SK-N-SH (cell line): ENCODE measurements around the gene SPANXN4. TPM values are rescaled to one million over a fixed set of nuclear protein-coding genes. Genes with fewer than 3 reads are reported as not detected.

Source experiments
- CTCF ChIA-PET: fragments of 300-600, 350-600 bp; formaldehyde crosslinking; extraction: SDS; loops from one replicate; lab custom pipeline; 2021; lab: Yijun Ruan, JAX
- POLR2A ChIA-PET: fragments of 350-600 bp; sonication (Branson Sonifier 250); formaldehyde crosslinking; extraction: SDS; loops from one replicate; lab custom pipeline; 2020; ENCODE audit warnings: antibody characterized with exemption, inconsistent platforms; lab: Yijun Ruan, JAX
- DNase-seq: peaks from one replicate; pipeline ENCODE4 v3.0.0; 2012
- H2AFZ ChIP-seq: fragments of 200-600 bp; sonication (generic); 2 replicates; pipeline ENCODE4 v1.8.1; 2016; ENCODE audit warnings: antibody characterized with exemption, mild to moderate bottlenecking, low read depth
- H3F3A ChIP-seq: fragments of 200-600 bp; sonication (generic); replicated peaks from 2 replicates; pipeline ENCODE3; 2016; ENCODE audit warnings: antibody characterized with exemption, mild to moderate bottlenecking; ENCODE audit not compliant: insufficient read depth
- H3K27ac ChIP-seq, 2 experiments: fragments of 200-500 bp in 1 of 2; fragments of 200-600 bp in 1 of 2; sonication (Bioruptor generic) in 1 of 2; sonication (generic), shearing (Covaris generic) in 1 of 2; 2 replicates each; pipeline versions ENCODE4 v1.5.1 to v1.6.1; 2014 to 2016; ENCODE audit warnings: low read depth in 2 of 2, inconsistent platforms in 1 of 2, low read length in 1 of 2, mild to moderate bottlenecking in 1 of 2, mixed read lengths in 1 of 2
- H3K27me3 ChIP-seq: fragments of 200-600 bp; sonication (generic), shearing (Covaris generic); 2 replicates; pipeline ENCODE4 v1.6.1; 2016; ENCODE audit warnings: mixed run types; ENCODE audit not compliant: insufficient read depth
- H3K36me3 ChIP-seq, 2 experiments: fragments of 200-500 bp in 1 of 2; fragments of 200-600 bp in 1 of 2; sonication (Bioruptor generic) in 1 of 2; sonication (generic) in 1 of 2; replicated peaks in 1 of 2; 2 replicates each; pipeline versions ENCODE3 to v1.5.1; 2014 to 2016; ENCODE audit warnings: low read length in 1 of 2, mild to moderate bottlenecking in 1 of 2; ENCODE audit not compliant: insufficient read depth in 2 of 2, control insufficient read depth in 1 of 2
- H3K4me1 ChIP-seq, 2 experiments: fragments of 200-500 bp in 1 of 2; fragments of 200-600 bp in 1 of 2; sonication (Bioruptor generic) in 1 of 2; sonication (generic), shearing (Covaris generic) in 1 of 2; 2 replicates each; pipeline versions ENCODE4 v1.5.1 to v1.6.1; 2014 to 2016; ENCODE audit warnings: low read depth in 1 of 2, low read length in 1 of 2, mixed run types in 1 of 2; ENCODE audit not compliant: insufficient read depth in 2 of 2, control insufficient read depth in 1 of 2
- H3K4me2 ChIP-seq: fragments of 200-600 bp; sonication (generic), shearing (Covaris generic); 2 replicates; pipeline ENCODE4 v1.6.1; 2017; ENCODE audit warnings: mixed run types
- H3K4me3 ChIP-seq, 2 experiments: fragments of 200-500 bp in 1 of 2; fragments of 200-600 bp in 1 of 2; sonication (Bioruptor generic) in 1 of 2; sonication (generic), shearing (Covaris generic) in 1 of 2; 2 replicates each; pipeline versions ENCODE4 v1.5.1 to v1.8.1; 2014 to 2016; ENCODE audit warnings: low read depth in 2 of 2, inconsistent platforms in 1 of 2, low read length in 1 of 2, mild to moderate bottlenecking in 1 of 2, mixed read lengths in 1 of 2, moderate library complexity in 1 of 2
- H3K79me2 ChIP-seq: fragments of 200-600 bp; sonication (generic); 2 replicates; pipeline ENCODE4 v1.8.1; 2017; ENCODE audit warnings: mild to moderate bottlenecking; ENCODE audit not compliant: insufficient read depth
- H3K9ac ChIP-seq: fragments of 200-600 bp; sonication (generic); 2 replicates; pipeline ENCODE4 v1.6.1; 2017; ENCODE audit warnings: mixed run types
- H3K9me2 ChIP-seq: fragments of 200-600 bp; sonication (generic); 2 replicates; pipeline ENCODE4 v1.6.1; 2017; ENCODE audit warnings: mixed run types
- H3K9me3 ChIP-seq: fragments of 200-600 bp; sonication (generic); 2 replicates; pipeline ENCODE4 v1.6.1; 2017; ENCODE audit warnings: mixed run types, mild to moderate bottlenecking, moderate library complexity
- H4K20me1 ChIP-seq: fragments of 200-600 bp; sonication (generic); 2 replicates; pipeline ENCODE4 v1.6.1; 2017; ENCODE audit warnings: mild to moderate bottlenecking, mixed run types; ENCODE audit not compliant: insufficient read depth
- CTCF ChIP-seq: fragments of 200-600 bp; sonication (generic); IDR thresholded peaks from 2 replicates; pipeline ENCODE4 v1.6.1; 2017; ENCODE audit warnings: antibody characterized with exemption, mild to moderate bottlenecking, moderate library complexity
- ELF1 ChIP-seq: IDR thresholded peaks from 2 replicates; pipeline ENCODE4 v1.4.0; 2012
- EP300 ChIP-seq, 2 experiments: IDR thresholded peaks; 2 replicates each; pipeline versions ENCODE4 v1.4.0 to v1.6.1; 2012; ENCODE audit warnings: borderline replicate concordance in 1 of 2, low read depth in 1 of 2, low read length in 1 of 2
- EZH2phosphoT487 ChIP-seq: fragments of 200-600 bp; sonication (generic); IDR thresholded peaks from 2 replicates; pipeline ENCODE4 v1.6.1; 2017; ENCODE audit warnings: low read depth, mixed run types, mild to moderate bottlenecking, antibody characterized with exemption, moderate library complexity, borderline replicate concordance
- FOSL2 ChIP-seq: IDR thresholded peaks from 2 replicates; pipeline ENCODE4 v1.4.0; 2012; ENCODE audit warnings: low read depth, mild to moderate bottlenecking, moderate library complexity, borderline replicate concordance
- FOXJ3 ChIP-seq: sonication (generic); formaldehyde crosslinking; IDR thresholded peaks from 2 replicates; pipeline ENCODE4 v1.5.1; 2020; ENCODE audit warnings: mild to moderate bottlenecking, missing genetic modification reagents
- FOXM1 ChIP-seq: IDR thresholded peaks from 2 replicates; pipeline ENCODE4 v1.4.0; 2012; ENCODE audit warnings: low read depth, mild to moderate bottlenecking
- GABPA ChIP-seq: IDR thresholded peaks from 2 replicates; pipeline ENCODE4 v1.4.0; 2012; ENCODE audit warnings: low read depth, mild to moderate bottlenecking
- GATA2 ChIP-seq: sonication (generic); formaldehyde crosslinking; IDR thresholded peaks from 2 replicates; pipeline ENCODE4 v1.5.0; 2020; ENCODE audit warnings: mild to moderate bottlenecking, missing genetic modification reagents
- IRF3 ChIP-seq: fragments of 150-350 bp; IDR thresholded peaks from 2 replicates; pipeline ENCODE4 v1.6.1; 2016; ENCODE audit warnings: mild to moderate bottlenecking, low read depth, low read length
- JUND ChIP-seq: IDR thresholded peaks from 2 replicates; pipeline ENCODE4 v1.4.0; 2012
- MEF2A ChIP-seq: IDR thresholded peaks from 2 replicates; pipeline ENCODE4 v1.4.0; 2012; ENCODE audit warnings: low read depth, borderline replicate concordance
- MXI1 ChIP-seq: IDR thresholded peaks from 2 replicates; pipeline ENCODE4 v1.6.1; 2012; ENCODE audit warnings: mild to moderate bottlenecking, low read depth, low read length, improper control_type of control experiment
- NFIC ChIP-seq: IDR thresholded peaks from 2 replicates; pipeline ENCODE4 v1.4.0; 2012; ENCODE audit warnings: borderline replicate concordance
- PBX3 ChIP-seq: IDR thresholded peaks from 2 replicates; pipeline ENCODE4; 2012
- POLR2AphosphoS5 ChIP-seq: IDR thresholded peaks from 2 replicates; pipeline ENCODE4 v1.6.1; 2012; ENCODE audit warnings: low read depth, low read length
- RAD21 ChIP-seq: IDR thresholded peaks from 2 replicates; pipeline ENCODE4 v1.6.1; 2012; ENCODE audit warnings: mild to moderate bottlenecking, low read length
- RCOR1 ChIP-seq: fragments of 150-350 bp; IDR thresholded peaks from 2 replicates; pipeline ENCODE4 v1.6.1; 2017; ENCODE audit warnings: antibody characterized with exemption, low read length
- REST ChIP-seq: IDR thresholded peaks from 2 replicates; pipeline ENCODE4 v1.6.1; 2012; ENCODE audit warnings: mild to moderate bottlenecking, low read depth, low read length, moderate library complexity
- TEAD4 ChIP-seq: IDR thresholded peaks from 2 replicates; pipeline ENCODE4 v1.4.0; 2012; ENCODE audit warnings: mild to moderate bottlenecking, borderline replicate concordance; ENCODE audit not compliant: insufficient read depth
- USF1 ChIP-seq: IDR thresholded peaks from 2 replicates; pipeline ENCODE4 v1.4.0; 2012; ENCODE audit warnings: low read depth, borderline replicate concordance
- YY1 ChIP-seq: IDR thresholded peaks from 2 replicates; pipeline ENCODE4 v1.4.0; 2012; ENCODE audit warnings: low read depth, mild to moderate bottlenecking
- WGBS: methylation state at CpG from one replicate; pipeline ENCODE4 v1.1.6; 2017; ENCODE audit warnings: low lambda C conversion rate; 5-methylcytosine and 5-hydroxymethylcytosine counted together
- polyA plus RNA-seq, 3 experiments: library from polyadenylated mRNA; depleted of rRNA; stranded (reverse); fragments of >200 nt; gene quantifications; 2 replicates each; pipeline ENCODE4 v1.2.3, GENCODE V29; 2012

The SPANXN4 gene
- polyA plus RNA-seq, 1 of the 3 experiments (the other 2 are of a cell fraction): not detected

GRCh38 chrX:143027275-143027674, 1.5 kb downstream of the SPANXN4 start:
- TF ChIP-seq JUND (no peak), FOXJ3 (CRISPR knock-in tag) (no peak), FOXM1 (no peak), FOSL2 (no peak), MEF2A (no peak), RCOR1 (no peak)
- ChIA-PET CTCF (no interaction called here), POLR2A (no interaction called here)
- no peaks in the 10 kb centered on the region for H3K9me2 ChIP-seq
- WGBS: 6% methylated on average over 6 of the region's 6 CpGs
- H3K4me3 ChIP-seq: no peak overlapping the region
- H2AFZ ChIP-seq: no peak overlapping the region
- no peaks in the 10 kb centered on the region for H3K79me2 ChIP-seq
- H3F3A ChIP-seq: no peaks in the 10 kb centered on the region
- H3K36me3 ChIP-seq: no peaks in the 10 kb centered on the region
- no peak overlapping the region for H3K4me2 ChIP-seq
- no peak for DNase-seq
- no peak overlapping the region for H3K9ac ChIP-seq
- no peak overlapping the region for H3K27ac ChIP-seq
- no peaks in the 10 kb centered on the region for H4K20me1 ChIP-seq
- no peaks in the 10 kb centered on the region for H3K4me1 ChIP-seq
- H3K9me3 ChIP-seq: no peaks in the 10 kb centered on the region
- no peaks in the 10 kb centered on the region for H3K27me3 ChIP-seq

- 9% methylated on average over 2 of the region's 2 CpGs for WGBS
- Histone ChIP-seq H3K4me2 (no peak overlapping the region), H3K9me3 (no peaks in the 10 kb centered on the region; the same call in 1 of the 2 replicates), H3K9me2 (no peaks in the 10 kb centered on the region), H3K27me3 (no peaks in the 10 kb centered on the region), H3K27ac (no peak overlapping the region), H3K4me1 (no peaks in the 10 kb centered on the region), H3K36me3 (no peaks in the 10 kb centered on the region), H4K20me1 (no peaks in the 10 kb centered on the region), H2AFZ (no peak overlapping the region), H3K9ac (no peak overlapping the region), H3K4me3 (no peak overlapping the region), H3F3A (no peaks in the 10 kb centered on the region), H3K79me2 (no peaks in the 10 kb centered on the region)
- no peak for TF ChIP-seq PBX3
- no peak for TF ChIP-seq RAD21
- no peak for TF ChIP-seq JUND
- TF ChIP-seq TEAD4: no peak
- no peak for TF ChIP-seq CTCF
- TF ChIP-seq YY1: no peak
- TF ChIP-seq EZH2phosphoT487: no peak
- no peak for TF ChIP-seq ELF1
- no peak for TF ChIP-seq GATA2 (CRISPR knock-in tag)
- TF ChIP-seq POLR2AphosphoS5: no peak
- TF ChIP-seq MXI1: no peak
- no peak for TF ChIP-seq NFIC
- no peak for TF ChIP-seq USF1
- TF ChIP-seq EP300 (IDR thresholded peaks at IDR 0.05; ENCODE audit: borderline replicate concordance in 1 of 2, low read depth in 1 of 2, low read length in 1 of 2): no peak
- TF ChIP-seq REST: no peak
- no peak for TF ChIP-seq IRF3
- TF ChIP-seq GABPA: no peak
- no peak for TF ChIP-seq FOXJ3 (CRISPR knock-in tag)
- CTCF ChIA-PET: no interaction called here
- POLR2A ChIA-PET: no interaction called here
- DNase-seq: no peak
Observed at GRCh38 chrX:143047511-143047910, 21.8 kb downstream of the SPANXN4 start.
